H9 (cell line): Measurements from ENCODE around the gene PIK3R5. TPM values are rescaled to one million over a fixed set of nuclear protein-coding genes. Genes with fewer than 3 reads are reported as not detected.

Experiments
- DNase-seq: peaks from one replicate; pipeline ENCODE4 v3.0.0-alpha.2; 2017
- H2AFZ ChIP-seq: one replicate; pipeline ENCODE4 v1.6.1; 2013; ENCODE audit warnings: mild to moderate bottlenecking, low read length, control low read depth, moderate library complexity
- H2AK5ac ChIP-seq: 2 replicates; pipeline ENCODE4 v1.6.1; 2013; ENCODE audit warnings: low read length, control low read depth, mixed read lengths; ENCODE audit not compliant: insufficient read length
- H2BK120ac ChIP-seq: one replicate; pipeline ENCODE4 v1.6.1; 2013; ENCODE audit warnings: low read depth, mild to moderate bottlenecking, low read length, control low read depth, inconsistent platforms; ENCODE audit not compliant: poor library complexity, severe bottlenecking
- H2BK12ac ChIP-seq: 2 replicates; pipeline ENCODE4 v1.6.1; 2013; ENCODE audit warnings: low read length, control low read depth, mixed read lengths, low read depth; ENCODE audit not compliant: insufficient read length
- H2BK15ac ChIP-seq: 2 replicates; pipeline ENCODE4 v1.6.1; 2013; ENCODE audit warnings: low read depth, low read length, control low read depth
- H2BK20ac ChIP-seq: one replicate; pipeline ENCODE4 v1.6.1; 2013; ENCODE audit warnings: low read depth, mild to moderate bottlenecking, low read length, control low read depth, inconsistent platforms; ENCODE audit not compliant: poor library complexity, severe bottlenecking
- H2BK5ac ChIP-seq: 2 replicates; pipeline ENCODE4 v1.6.1; 2013; ENCODE audit warnings: low read length, control low read depth, mixed read lengths; ENCODE audit not compliant: insufficient read length
- H3K14ac ChIP-seq: 2 replicates; pipeline ENCODE4 v1.6.1; 2013; ENCODE audit warnings: low read length, control low read depth; ENCODE audit not compliant: insufficient read depth
- H3K18ac ChIP-seq: 2 replicates; pipeline ENCODE4 v1.6.1; 2013; ENCODE audit warnings: low read depth, mild to moderate bottlenecking, mixed read lengths, low read length, control low read depth; ENCODE audit not compliant: insufficient read length
- H3K23ac ChIP-seq: 2 replicates; pipeline ENCODE4 v1.6.1; 2013; ENCODE audit warnings: low read length, control low read depth, mixed read lengths, low read depth; ENCODE audit not compliant: insufficient read length
- H3K23me2 ChIP-seq: 2 replicates; pipeline ENCODE4 v1.6.1; 2013; ENCODE audit warnings: low read depth, mild to moderate bottlenecking, mixed read lengths, low read length, control low read depth; ENCODE audit not compliant: insufficient read length, poor library complexity, severe bottlenecking
- H3K27ac ChIP-seq: 2 replicates; pipeline ENCODE4 v1.5.1; 2013; ENCODE audit warnings: low read length, control low read depth, mixed read lengths, low read depth; ENCODE audit not compliant: insufficient read length
- H3K27me3 ChIP-seq: 2 replicates; pipeline ENCODE4 v1.6.1; 2013; ENCODE audit warnings: low read length, control low read depth, inconsistent platforms; ENCODE audit not compliant: insufficient read depth
- H3K4ac ChIP-seq: 2 replicates; pipeline ENCODE4 v1.6.1; 2013; ENCODE audit warnings: low read depth, mild to moderate bottlenecking, control low read depth, inconsistent platforms, low read length, moderate library complexity
- H3K4me1 ChIP-seq: 2 replicates; pipeline ENCODE4 v1.6.1; 2013; ENCODE audit warnings: low read length, control low read depth, inconsistent platforms; ENCODE audit not compliant: insufficient read depth
- H3K4me2 ChIP-seq: 2 replicates; pipeline ENCODE4 v1.6.1; 2013; ENCODE audit warnings: low read length, control low read depth, mixed read lengths; ENCODE audit not compliant: insufficient read length, insufficient read depth
- H3K56ac ChIP-seq: 2 replicates; pipeline ENCODE4 v1.6.1; 2013; ENCODE audit warnings: low read depth, mild to moderate bottlenecking, mixed read lengths, low read length, control low read depth; ENCODE audit not compliant: insufficient read length
- H3K79me1 ChIP-seq: 2 replicates; pipeline ENCODE4 v1.6.1; 2013; ENCODE audit warnings: low read depth, mild to moderate bottlenecking, moderate library complexity, low read length, control low read depth, inconsistent platforms; ENCODE audit not compliant: insufficient read depth, poor library complexity, severe bottlenecking
- H3K79me2 ChIP-seq: 2 replicates; pipeline ENCODE4 v1.6.1; 2013; ENCODE audit warnings: low read length, control low read depth, inconsistent platforms; ENCODE audit not compliant: insufficient read depth
- H3K9ac ChIP-seq: 2 replicates; pipeline ENCODE4 v1.6.1; 2013; ENCODE audit warnings: low read length, control low read depth, mixed read lengths; ENCODE audit not compliant: insufficient read length; ENCODE audit errors: extremely low read depth
- H3K9me3 ChIP-seq: one replicate; pipeline ENCODE4 v1.6.1; 2013; ENCODE audit warnings: low read depth, low read length, inconsistent platforms; ENCODE audit not compliant: control insufficient read depth
- H3T11ph ChIP-seq: one replicate; pipeline ENCODE4 v1.6.1; 2013; ENCODE audit warnings: mild to moderate bottlenecking, low read length, control low read depth, inconsistent platforms
- H4K20me1 ChIP-seq: one replicate; pipeline ENCODE4 v1.6.1; 2013; ENCODE audit not compliant: control insufficient read depth, insufficient read length, insufficient read depth
- H4K5ac ChIP-seq: 2 replicates; pipeline ENCODE4 v1.6.1; 2013; ENCODE audit warnings: low read depth, mild to moderate bottlenecking, mixed read lengths, low read length, control low read depth; ENCODE audit not compliant: insufficient read length
- H4K8ac ChIP-seq: replicated peaks from 2 replicates; pipeline ENCODE4 v1.6.1; 2013; ENCODE audit warnings: low read length, control low read depth, mixed read lengths, low read depth; ENCODE audit not compliant: insufficient read length
- H4K91ac ChIP-seq: 2 replicates; pipeline ENCODE4 v1.6.1; 2013; ENCODE audit warnings: low read depth, mild to moderate bottlenecking, moderate library complexity, mixed read lengths, low read length, control low read depth; ENCODE audit not compliant: insufficient read length
- H3K27ac Mint-ChIP-seq, 3 experiments: 2 replicates in 2 of 3; 3 replicates in 1 of 3; pipeline ENCODE4 v1.8.0; 2020 to 2021; ENCODE audit warnings: mixed read lengths in 3 of 3, mild to moderate bottlenecking in 1 of 3, moderate library complexity in 1 of 3
- H3K27me3 Mint-ChIP-seq: 2 replicates; pipeline ENCODE4 v1.8.0; 2021; ENCODE audit warnings: low read depth, mild to moderate bottlenecking, moderate library complexity, mixed read lengths
- H3K36me3 Mint-ChIP-seq, 3 experiments: 2 replicates in 2 of 3; 3 replicates in 1 of 3; pipeline ENCODE4 v1.8.0; 2020 to 2021; ENCODE audit warnings: low read depth in 3 of 3, mixed read lengths in 3 of 3; ENCODE audit not compliant: insufficient read depth in 1 of 3
- H3K4me1 Mint-ChIP-seq, 2 experiments: 2 replicates each; pipeline ENCODE4 v1.8.0; 2020; ENCODE audit warnings: mixed read lengths in 2 of 2
- H3K4me3 Mint-ChIP-seq, 2 experiments: 2 replicates in 1 of 2; 3 replicates in 1 of 2; pipeline ENCODE4 v1.8.0; 2020 to 2021; ENCODE audit warnings: mild to moderate bottlenecking in 2 of 2, mixed read lengths in 2 of 2, moderate library complexity in 1 of 2
- H3K9me3 Mint-ChIP-seq, 2 experiments: 2 replicates in 1 of 2; 3 replicates in 1 of 2; pipeline ENCODE4 v1.8.0; 2020; ENCODE audit warnings: mild to moderate bottlenecking in 2 of 2, mixed read lengths in 2 of 2, moderate library complexity in 1 of 2
- WGBS: extraction: QIAGEN DNeasy Blood & Tissue Kit; methylation state at CpG from one replicate; pipeline ENCODE4 v1.1.7; 2013; ENCODE audit warnings: missing lambda C conversion rate, low lambda C conversion rate, mixed read lengths; ENCODE audit not compliant: insufficient read length; ENCODE audit errors: extremely low coverage; 5-methylcytosine and 5-hydroxymethylcytosine counted together
- total RNA-seq: library from RNA; stranded (reverse); gene quantifications from 2 replicates; pipeline ENCODE4 v1.2.1, GENCODE V29; 2021
- TF ChIP-seq, protein P1 (sequence below): fragments of 200-600 bp; sonication (generic); conservative IDR thresholded peaks from 3 replicates; pipeline ENCODE4 v1.8.0; 2021; ENCODE audit warnings: antibody characterized with exemption, mild to moderate bottlenecking

Gene PIK3R5
- total RNA-seq, 1 experiment from 2014 or later: 1.4 TPM

DNA sequence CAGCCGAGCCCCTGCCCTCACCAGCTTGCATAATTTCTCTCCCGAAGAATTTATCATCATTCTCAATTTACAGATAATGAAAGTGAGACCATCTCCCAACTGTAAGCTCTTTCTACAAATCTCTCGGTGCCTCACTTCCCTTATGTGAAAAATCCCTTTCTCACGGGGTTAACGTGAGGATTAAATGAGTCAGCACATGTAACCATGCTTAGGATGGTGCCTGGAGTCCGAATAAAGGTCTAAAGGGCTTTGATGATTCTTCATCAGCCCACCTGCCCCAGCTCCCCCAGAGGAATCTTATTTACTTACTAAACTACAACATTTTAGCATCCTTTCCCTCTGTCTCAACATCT lies 73.2 kb downstream of the PIK3R5 start:
- H2BK120ac ChIP-seq: no peak overlapping the region
- Mint-ChIP-seq H3K9me3 (no peaks in the 10 kb centered on the region), H3K27ac (no peak overlapping the region; a peak in 1 of 7 replicates), H3K4me3 (no peak overlapping the region), H3K36me3 (no peaks in the 10 kb centered on the region), H3K4me1 (peaks cover 21 to 35% of the 10 kb centered on the region in 2 experiments), H3K27me3 (peaks cover 7% of the 10 kb centered on the region)
- no peaks in the 10 kb centered on the region for H3K79me2 ChIP-seq
- H3K4me2 ChIP-seq: no peak overlapping the region
- no peak overlapping the region for H2BK15ac ChIP-seq
- no peak for DNase-seq
- no CpG with 5 or more reads among the region's 6 CpGs for WGBS
- H3K27me3 ChIP-seq: no peaks in the 10 kb centered on the region
- no peak overlapping the region for H4K91ac ChIP-seq
- H3K9me3 ChIP-seq: no peaks in the 10 kb centered on the region
- no peaks in the 10 kb centered on the region for H3K4me1 ChIP-seq
- no peak overlapping the region for H2BK20ac ChIP-seq
- H2AK5ac ChIP-seq: no peak overlapping the region
- H3K9ac ChIP-seq: no peak overlapping the region
- H2BK5ac ChIP-seq: no peak overlapping the region
- no peak overlapping the region for H3T11ph ChIP-seq
- H4K8ac ChIP-seq: no peak overlapping the region
- H2AFZ ChIP-seq: no peak overlapping the region
- no peaks in the 10 kb centered on the region for H3K79me1 ChIP-seq
- H3K4ac ChIP-seq: no peak overlapping the region
- no peak overlapping the region for H2BK12ac ChIP-seq
- peaks cover 4% of the 10 kb centered on the region for H3K23me2 ChIP-seq
- no peak overlapping the region for H3K23ac ChIP-seq
- no peak overlapping the region for H3K56ac ChIP-seq
- TF ChIP-seq, protein P1, sequence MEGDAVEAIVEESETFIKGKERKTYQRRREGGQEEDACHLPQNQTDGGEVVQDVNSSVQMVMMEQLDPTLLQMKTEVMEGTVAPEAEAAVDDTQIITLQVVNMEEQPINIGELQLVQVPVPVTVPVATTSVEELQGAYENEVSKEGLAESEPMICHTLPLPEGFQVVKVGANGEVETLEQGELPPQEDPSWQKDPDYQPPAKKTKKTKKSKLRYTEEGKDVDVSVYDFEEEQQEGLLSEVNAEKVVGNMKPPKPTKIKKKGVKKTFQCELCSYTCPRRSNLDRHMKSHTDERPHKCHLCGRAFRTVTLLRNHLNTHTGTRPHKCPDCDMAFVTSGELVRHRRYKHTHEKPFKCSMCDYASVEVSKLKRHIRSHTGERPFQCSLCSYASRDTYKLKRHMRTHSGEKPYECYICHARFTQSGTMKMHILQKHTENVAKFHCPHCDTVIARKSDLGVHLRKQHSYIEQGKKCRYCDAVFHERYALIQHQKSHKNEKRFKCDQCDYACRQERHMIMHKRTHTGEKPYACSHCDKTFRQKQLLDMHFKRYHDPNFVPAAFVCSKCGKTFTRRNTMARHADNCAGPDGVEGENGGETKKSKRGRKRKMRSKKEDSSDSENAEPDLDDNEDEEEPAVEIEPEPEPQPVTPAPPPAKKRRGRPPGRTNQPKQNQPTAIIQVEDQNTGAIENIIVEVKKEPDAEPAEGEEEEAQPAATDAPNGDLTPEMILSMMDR: no peak
- no peak overlapping the region for H3K14ac ChIP-seq
- no peak overlapping the region for H4K5ac ChIP-seq
- no peaks in the 10 kb centered on the region for H4K20me1 ChIP-seq
- H3K18ac ChIP-seq: no peak overlapping the region
- H3K27ac ChIP-seq: no peak overlapping the region
